Midbrain (tissue), 1 donor: ENCODE data around the gene GABBR2.

ENCODE experiments used
- DNase-seq: peaks from one replicate; lab custom pipeline; 2025; lab: John Stamatoyannopoulos, UW

GABBR2 gene

GRCh38 chr9:98342820-98343210 is 365.9 kb downstream of the GABBR2 start:
- DNase-seq = no peak

- no peak for DNase-seq
These were observed 366.5 kb downstream of the GABBR2 start for GRCh38 chr9:98342098-98342819.

GRCh38 chr9:98341157-98342097 is 367.3 kb downstream of the GABBR2 start:
- no peak for DNase-seq

- DNase-seq = no peak
These were observed 368.5 kb downstream of the GABBR2 start for GRCh38 chr9:98339987-98340800.

GRCh38 chr9:98335661-98336060 is 373.1 kb downstream of the GABBR2 start:
- no peak for DNase-seq

- DNase-seq = no peak
These were observed 373.9 kb downstream of the GABBR2 start for GRCh38 chr9:98334796-98335195.

- no peak for DNase-seq
These were observed 374.8 kb downstream of the GABBR2 start for GRCh38 chr9:98333703-98334582.

GRCh38 chr9:98332405-98332831 is 376.3 kb downstream of the GABBR2 start:
- no peak for DNase-seq

- DNase-seq = no peak
These were observed 377.0 kb downstream of the GABBR2 start for GRCh38 chr9:98331536-98332259.

GRCh38 chr9:98330831-98331230 is 377.9 kb downstream of the GABBR2 start:
- DNase-seq = no peak

GRCh38 chr9:98329904-98330303 is 378.8 kb downstream of the GABBR2 start:
- DNase-seq = no peak

- no peak for DNase-seq
These were observed 379.5 kb downstream of the GABBR2 start for GRCh38 chr9:98329281-98329680.

- no peak for DNase-seq
These were observed 380.0 kb downstream of the GABBR2 start for GRCh38 chr9:98328770-98329169.

- no peak for DNase-seq
These were observed 380.6 kb downstream of the GABBR2 start for GRCh38 chr9:98328141-98328540.

GRCh38 chr9:98327249-98327561 is 381.5 kb downstream of the GABBR2 start:
- no peak for DNase-seq

GRCh38 chr9:98326459-98327248 is 382.1 kb downstream of the GABBR2 start:
- DNase-seq = no peak

- DNase-seq = no peak
These were observed 383.9 kb downstream of the GABBR2 start for GRCh38 chr9:98324801-98325200.

- DNase-seq = no peak
These were observed 385.0 kb downstream of the GABBR2 start for GRCh38 chr9:98323831-98324135.

- DNase-seq = no peak
These were observed 385.5 kb downstream of the GABBR2 start for GRCh38 chr9:98323051-98323830.
